Esophagus squamous epithelium (tissue), 5 donors: ENCODE data around the gene TMEM132D. TPM values are rescaled to one million over a fixed set of nuclear protein-coding genes. Genes with fewer than 3 reads are reported as not detected.

Experiments used
- DNase-seq: peaks from one replicate; lab custom pipeline; 2025; lab: John Stamatoyannopoulos, UW
- H3K27ac ChIP-seq, 4 donors: fragments of 200-600 bp; sonication (generic); one replicate each; pipeline ENCODE4 v1.5.1; 2016 to 2019; ENCODE audit warnings: mild to moderate bottlenecking in 1 of 4
- H3K27me3 ChIP-seq, 4 donors: fragments of 200-600 bp; sonication (generic); 1 replicate in 3 of 4; 2 replicates in 1 of 4; pipeline versions ENCODE4 v1.5.1 to v1.6.0; 2017 to 2021; ENCODE audit warnings: antibody characterized with exemption in 1 of 4
- H3K36me3 ChIP-seq, 3 donors: fragments of 200-600 bp; sonication (generic); one replicate each; pipeline ENCODE4 v1.5.1; 2016 to 2019
- H3K4me1 ChIP-seq, 3 donors: fragments of 200-600 bp; sonication (generic); one replicate each; pipeline ENCODE4 v1.5.1; 2017 to 2019
- H3K4me3 ChIP-seq, 4 donors: fragments of 200-600 bp; sonication (generic); 1 replicate in 3 of 4; 2 replicates in 1 of 4; pipeline ENCODE4 v1.5.1; 2016 to 2019; ENCODE audit warnings: mild to moderate bottlenecking in 2 of 4, moderate library complexity in 1 of 4
- H3K9me3 ChIP-seq, 3 donors: fragments of 200-600 bp; sonication (generic); one replicate each; pipeline ENCODE4 v1.5.1; 2016 to 2019
- POLR2A ChIP-seq, 4 donors: fragments of 450-650 bp; IDR thresholded peaks; one replicate each; pipeline ENCODE4 v1.6.1; 2017; ENCODE audit warnings: antibody characterized with exemption in 4 of 4, mild to moderate bottlenecking in 4 of 4, moderate library complexity in 3 of 4
- WGBS, 2 donors: methylation state at CpG; one replicate each; pipeline ENCODE4 v1.1.5; 2018; 5-methylcytosine and 5-hydroxymethylcytosine counted together
- intact Hi-C: fragments of 100-400 bp; cut with DNase I; formaldehyde crosslinking; loops from one replicate; pipeline ENCODE4 v1.15.0; 2022
- total RNA-seq, 4 donors: library from RNA; depleted of rRNA; stranded (reverse); fragments of >200 nt; gene quantifications; one replicate each; pipeline ENCODE4 v1.1.0, GENCODE V29; 2016
- TF ChIP-seq, protein P1 (sequence below), 6 experiments: fragments of 450-650 bp in 4 of 6; fragments of 200-600 bp in 2 of 6; sonication (generic) in 2 of 6; IDR thresholded peaks; one replicate each; pipeline ENCODE4 v1.5.1; 2016 to 2019; ENCODE audit warnings: antibody characterized with exemption in 6 of 6, mild to moderate bottlenecking in 4 of 6, moderate library complexity in 4 of 6
- donor health status: DM: yes; HTN: yes; CAD: no.

The TMEM132D gene
- total RNA-seq, 4 donors from 2014 or later = not detected

DNA sequence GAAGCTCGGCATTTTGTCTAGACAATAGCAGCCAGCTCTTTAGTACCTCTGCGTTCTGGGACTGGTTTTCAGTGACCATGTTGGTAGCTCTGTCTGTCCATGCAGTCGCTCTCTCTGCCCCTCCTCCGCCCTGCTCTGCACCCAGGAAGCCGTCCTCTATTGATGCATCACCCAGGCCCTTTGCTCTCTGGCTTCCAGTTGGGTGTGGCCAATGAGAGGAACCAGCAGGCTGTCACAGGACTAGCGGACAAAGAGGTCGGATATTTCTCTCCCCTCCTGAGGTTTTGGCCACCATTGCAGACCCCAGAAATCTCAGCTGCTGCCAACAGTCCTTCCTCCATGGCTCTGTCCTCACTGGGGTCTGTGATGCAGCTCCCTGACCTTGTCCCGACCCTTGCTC lies 180.6 kb downstream of the TMEM132D start:
- no peaks in the 10 kb centered on the region for H3K4me1 ChIP-seq
- intact Hi-C loops = no loop called here
- H3K36me3 ChIP-seq = no peaks in the 10 kb centered on the region
- no peak for DNase-seq
- H3K9me3 ChIP-seq = peaks cover 0 to under 1% (median 0%) of the 10 kb centered on the region in 3 donors
- 64 to 76% methylated on average over 8 of the region's 8 CpGs for WGBS, 2 donors
- TF ChIP-seq POLR2A (IDR thresholded peaks at IDR 0.05) = no peak
- TF ChIP-seq, protein P1, sequence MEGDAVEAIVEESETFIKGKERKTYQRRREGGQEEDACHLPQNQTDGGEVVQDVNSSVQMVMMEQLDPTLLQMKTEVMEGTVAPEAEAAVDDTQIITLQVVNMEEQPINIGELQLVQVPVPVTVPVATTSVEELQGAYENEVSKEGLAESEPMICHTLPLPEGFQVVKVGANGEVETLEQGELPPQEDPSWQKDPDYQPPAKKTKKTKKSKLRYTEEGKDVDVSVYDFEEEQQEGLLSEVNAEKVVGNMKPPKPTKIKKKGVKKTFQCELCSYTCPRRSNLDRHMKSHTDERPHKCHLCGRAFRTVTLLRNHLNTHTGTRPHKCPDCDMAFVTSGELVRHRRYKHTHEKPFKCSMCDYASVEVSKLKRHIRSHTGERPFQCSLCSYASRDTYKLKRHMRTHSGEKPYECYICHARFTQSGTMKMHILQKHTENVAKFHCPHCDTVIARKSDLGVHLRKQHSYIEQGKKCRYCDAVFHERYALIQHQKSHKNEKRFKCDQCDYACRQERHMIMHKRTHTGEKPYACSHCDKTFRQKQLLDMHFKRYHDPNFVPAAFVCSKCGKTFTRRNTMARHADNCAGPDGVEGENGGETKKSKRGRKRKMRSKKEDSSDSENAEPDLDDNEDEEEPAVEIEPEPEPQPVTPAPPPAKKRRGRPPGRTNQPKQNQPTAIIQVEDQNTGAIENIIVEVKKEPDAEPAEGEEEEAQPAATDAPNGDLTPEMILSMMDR (IDR thresholded peaks at IDR 0.05) = no peak
- no peak overlapping the region for H3K27ac ChIP-seq
- no peaks in the 10 kb centered on the region for H3K27me3 ChIP-seq
- H3K4me3 ChIP-seq = no peak overlapping the region

DNA sequence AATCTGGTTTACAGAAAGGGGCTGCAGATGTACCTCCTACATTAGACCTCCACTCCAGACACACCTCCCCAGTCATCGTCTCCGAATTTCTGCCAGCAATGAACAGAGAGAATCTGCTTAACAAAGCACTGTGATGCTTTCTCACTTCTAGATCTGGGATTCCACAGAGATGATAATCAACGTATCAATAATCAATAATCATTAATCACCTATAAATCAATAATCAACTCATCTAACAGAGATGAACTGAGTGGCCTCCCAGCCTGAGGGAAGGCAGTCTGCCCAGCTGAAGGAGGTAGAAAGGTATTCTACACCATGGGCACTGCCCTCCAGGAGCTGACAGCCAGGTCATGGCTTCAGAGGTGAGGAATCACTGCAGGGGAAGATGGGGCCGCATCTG lies 183.2 kb downstream of the TMEM132D start:
- whole genome bisulfite sequencing, 2 donors = 82 to 87% methylated on average over 4 of the region's 4 CpGs
- peaks cover 0 to 6% (median 0%) of the 10 kb centered on the region in 3 donors for H3K9me3 ChIP-seq
- intact Hi-C loops = no loop called here

DNA sequence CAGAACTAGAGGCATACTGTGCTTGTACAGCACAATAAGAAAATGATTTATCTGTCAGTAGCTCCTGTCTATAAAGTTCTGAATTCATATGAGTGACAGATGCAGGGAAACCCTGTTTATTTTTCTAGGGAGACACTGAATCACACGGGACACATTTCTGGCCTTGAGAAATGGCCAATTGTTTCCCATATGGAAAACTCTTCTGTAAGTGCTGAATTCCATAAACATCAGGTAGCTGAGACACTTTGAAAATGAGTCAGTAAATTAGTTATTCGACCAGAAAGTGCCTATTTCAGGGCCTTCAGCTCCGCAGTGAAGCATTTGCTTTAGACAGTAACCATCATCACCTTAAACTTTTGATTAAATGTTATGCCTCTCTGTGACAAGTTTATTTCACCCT lies 184.4 kb downstream of the TMEM132D start:
- WGBS, 2 donors = 42 to 52% methylated on average over 3 of the region's 3 CpGs
- no peaks in the 10 kb centered on the region for H3K4me1 ChIP-seq
- TF ChIP-seq POLR2A (IDR thresholded peaks at IDR 0.05) = no peak
- TF ChIP-seq, protein P1 (IDR thresholded peaks at IDR 0.05) = no peak
- H3K27me3 ChIP-seq = no peaks in the 10 kb centered on the region
- no peak overlapping the region for H3K27ac ChIP-seq
- intact Hi-C loops = no loop called here
- no peak overlapping the region for H3K4me3 ChIP-seq
- H3K9me3 ChIP-seq = peaks cover 0 to 6% (median 0%) of the 10 kb centered on the region in 3 donors
- DNase-seq = no peak
- no peaks in the 10 kb centered on the region for H3K36me3 ChIP-seq

More for the DNA sequence above, 183.2 kb downstream of the TMEM132D start:
- H3K27me3 ChIP-seq = no peaks in the 10 kb centered on the region
- TF ChIP-seq, protein P1 (IDR thresholded peaks at IDR 0.05) = no peak
- TF ChIP-seq POLR2A (IDR thresholded peaks at IDR 0.05) = no peak
- no peaks in the 10 kb centered on the region for H3K4me1 ChIP-seq
- H3K4me3 ChIP-seq = no peak overlapping the region
- H3K36me3 ChIP-seq = no peaks in the 10 kb centered on the region
- DNase-seq = no peak
- H3K27ac ChIP-seq = no peak overlapping the region

DNA sequence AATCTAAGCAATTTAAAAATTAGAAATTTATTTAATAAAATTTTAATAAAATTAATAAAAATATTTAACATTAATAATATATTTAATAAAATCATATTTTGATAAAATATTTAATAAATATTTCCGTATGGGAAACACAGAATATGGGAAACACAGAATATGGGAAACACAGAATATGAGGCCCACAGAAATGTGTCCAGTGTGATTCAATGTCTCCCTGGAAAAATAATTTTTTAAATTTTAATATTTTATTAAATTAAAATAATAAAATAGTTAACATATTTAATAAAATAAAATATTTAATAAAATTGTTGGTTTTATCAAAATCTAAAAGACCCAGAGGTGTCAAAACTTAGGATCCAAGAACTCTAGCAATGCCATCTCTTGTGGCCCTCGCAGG lies 186.4 kb downstream of the TMEM132D start:
- Histone ChIP-seq H3K36me3 (no peaks in the 10 kb centered on the region), H3K27ac (no peak overlapping the region), H3K9me3 (peaks cover 0 to 6% (median 0%) of the 10 kb centered on the region in 3 donors), H3K4me3 (no peak overlapping the region), H3K4me1 (no peaks in the 10 kb centered on the region), H3K27me3 (no peaks in the 10 kb centered on the region)
- DNase-seq = no peak
- intact Hi-C loops = no loop called here
- TF ChIP-seq POLR2A (IDR thresholded peaks at IDR 0.05) = no peak
- TF ChIP-seq, protein P1 (IDR thresholded peaks at IDR 0.05) = no peak
- WGBS, 2 donors = 75 to 83% methylated on average over 2 of the region's 2 CpGs

DNA sequence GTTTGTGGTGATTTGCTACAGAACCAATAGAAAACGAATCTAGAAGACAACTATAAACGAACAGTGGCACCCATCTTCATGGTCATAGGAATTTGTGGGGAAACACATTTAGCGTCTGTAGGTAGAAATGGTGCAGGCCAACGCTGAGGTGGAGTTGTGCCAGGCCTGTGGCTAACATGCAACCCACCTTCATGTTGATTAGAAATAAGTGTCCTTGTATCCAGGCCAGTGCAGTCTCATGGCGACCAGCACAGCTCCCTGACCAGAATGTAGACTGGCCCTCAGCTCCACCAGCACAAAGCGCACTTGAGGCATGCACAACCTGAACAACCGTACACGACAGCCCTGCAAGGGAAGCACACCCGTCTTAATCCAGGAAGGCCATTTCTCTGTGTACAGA lies 187.0 kb downstream of the TMEM132D start:
- Histone ChIP-seq H3K27me3 (no peaks in the 10 kb centered on the region), H3K36me3 (no peaks in the 10 kb centered on the region), H3K4me3 (no peak overlapping the region), H3K27ac (no peak overlapping the region), H3K9me3 (peaks cover 0 to 6% (median 0%) of the 10 kb centered on the region in 3 donors), H3K4me1 (no peaks in the 10 kb centered on the region)
- intact Hi-C loops = no loop called here
- 76 to 81% methylated on average over 9 of the region's 9 CpGs for WGBS, 2 donors
- no peak for TF ChIP-seq POLR2A (IDR thresholded peaks at IDR 0.05)
- TF ChIP-seq, protein P1 (IDR thresholded peaks at IDR 0.05) = no peak
- no peak for DNase-seq
